GM12872 (cell line): ENCODE measurements around the gene TMEM72.

Experiments used
- TF ChIP-seq, protein P1 (sequence below): IDR thresholded peaks from 3 replicates; pipeline ENCODE4 v1.5.1; 2011; ENCODE audit warnings: low read depth, mild to moderate bottlenecking, low read length, moderate library complexity; ENCODE audit not compliant: insufficient read depth

The TMEM72 gene

DNA sequence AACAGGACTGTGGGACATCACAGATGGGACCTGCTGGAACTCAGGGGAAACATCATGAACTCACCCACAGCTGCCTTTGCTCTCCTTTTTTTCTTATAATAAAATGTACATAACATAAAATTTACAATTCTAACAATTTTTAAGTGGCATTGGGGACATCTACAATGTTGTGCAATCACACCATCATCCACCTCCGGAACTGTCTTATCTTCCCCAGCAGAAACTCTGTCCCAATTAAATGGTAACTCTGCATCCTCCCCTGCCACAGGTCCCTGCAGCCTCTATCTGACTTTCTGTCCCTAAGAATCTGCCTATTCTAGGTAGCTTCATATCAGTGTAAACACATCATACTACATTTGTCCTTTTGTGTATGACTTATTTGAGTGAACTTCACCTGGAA is 19.4 kb upstream of the TMEM72 start:
- TF ChIP-seq, protein P1, sequence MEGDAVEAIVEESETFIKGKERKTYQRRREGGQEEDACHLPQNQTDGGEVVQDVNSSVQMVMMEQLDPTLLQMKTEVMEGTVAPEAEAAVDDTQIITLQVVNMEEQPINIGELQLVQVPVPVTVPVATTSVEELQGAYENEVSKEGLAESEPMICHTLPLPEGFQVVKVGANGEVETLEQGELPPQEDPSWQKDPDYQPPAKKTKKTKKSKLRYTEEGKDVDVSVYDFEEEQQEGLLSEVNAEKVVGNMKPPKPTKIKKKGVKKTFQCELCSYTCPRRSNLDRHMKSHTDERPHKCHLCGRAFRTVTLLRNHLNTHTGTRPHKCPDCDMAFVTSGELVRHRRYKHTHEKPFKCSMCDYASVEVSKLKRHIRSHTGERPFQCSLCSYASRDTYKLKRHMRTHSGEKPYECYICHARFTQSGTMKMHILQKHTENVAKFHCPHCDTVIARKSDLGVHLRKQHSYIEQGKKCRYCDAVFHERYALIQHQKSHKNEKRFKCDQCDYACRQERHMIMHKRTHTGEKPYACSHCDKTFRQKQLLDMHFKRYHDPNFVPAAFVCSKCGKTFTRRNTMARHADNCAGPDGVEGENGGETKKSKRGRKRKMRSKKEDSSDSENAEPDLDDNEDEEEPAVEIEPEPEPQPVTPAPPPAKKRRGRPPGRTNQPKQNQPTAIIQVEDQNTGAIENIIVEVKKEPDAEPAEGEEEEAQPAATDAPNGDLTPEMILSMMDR, result no peak

DNA sequence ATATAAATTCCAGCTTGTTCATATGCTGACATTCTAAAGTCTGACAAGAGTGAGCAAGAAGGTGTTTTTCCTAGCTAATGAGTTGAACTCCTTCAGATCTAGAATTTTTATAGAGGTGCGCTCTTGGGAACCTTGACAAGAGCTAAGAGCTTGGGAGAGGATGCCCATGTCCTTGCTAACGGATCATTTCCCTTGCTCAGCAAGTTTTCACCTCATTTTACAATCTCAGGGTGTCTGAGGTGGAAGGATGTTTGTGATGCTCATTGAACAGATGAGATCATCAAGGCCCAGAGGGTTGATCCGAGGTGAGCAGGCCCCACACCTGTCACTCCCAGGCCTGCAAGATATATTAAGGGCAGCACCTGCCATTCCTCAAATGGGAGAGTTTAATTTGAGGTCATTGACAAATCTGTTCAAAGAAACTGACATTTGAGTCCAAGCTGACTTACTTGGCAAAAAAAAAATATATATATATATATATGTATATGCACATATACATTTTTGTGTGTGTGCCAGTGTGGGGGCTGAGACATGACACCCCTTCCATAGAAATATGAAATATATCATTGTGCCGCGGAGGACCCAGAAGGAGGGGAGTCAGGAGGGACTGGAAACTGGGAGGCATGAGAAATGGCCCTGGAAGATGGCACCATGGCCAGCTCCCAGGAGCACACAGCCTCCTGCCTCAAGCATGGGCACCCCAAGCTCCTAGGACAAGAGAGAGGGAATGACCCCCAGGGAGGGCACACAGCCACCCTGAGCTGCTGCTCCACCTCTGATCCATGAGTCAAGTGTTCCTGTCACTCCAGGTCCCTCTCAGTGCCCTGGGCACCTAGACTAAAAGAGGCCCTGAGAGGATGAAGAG is 17.3 kb upstream of the TMEM72 start:
- TF ChIP-seq, protein P1, result no peak

DNA sequence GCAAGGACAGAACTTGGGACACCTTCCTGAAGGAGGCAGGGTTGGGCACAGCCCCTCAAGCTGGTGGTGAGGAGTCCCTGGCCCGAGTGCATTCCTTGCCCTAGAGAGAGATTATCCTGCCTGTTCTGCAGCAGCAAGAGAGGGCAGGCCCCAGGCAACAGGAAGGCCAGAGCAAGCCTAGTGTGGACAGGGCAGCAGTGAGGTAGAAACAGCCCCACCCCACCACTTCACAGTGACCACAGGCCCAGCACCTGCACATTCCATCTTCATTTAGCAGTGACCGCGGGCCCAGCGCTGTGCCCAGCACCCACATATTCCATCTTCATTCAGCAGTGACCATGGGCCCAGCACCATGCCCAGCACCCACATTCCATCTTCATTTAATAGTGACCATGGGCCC is 16.4 kb upstream of the TMEM72 start:
- TF ChIP-seq, protein P1, result no peak

DNA sequence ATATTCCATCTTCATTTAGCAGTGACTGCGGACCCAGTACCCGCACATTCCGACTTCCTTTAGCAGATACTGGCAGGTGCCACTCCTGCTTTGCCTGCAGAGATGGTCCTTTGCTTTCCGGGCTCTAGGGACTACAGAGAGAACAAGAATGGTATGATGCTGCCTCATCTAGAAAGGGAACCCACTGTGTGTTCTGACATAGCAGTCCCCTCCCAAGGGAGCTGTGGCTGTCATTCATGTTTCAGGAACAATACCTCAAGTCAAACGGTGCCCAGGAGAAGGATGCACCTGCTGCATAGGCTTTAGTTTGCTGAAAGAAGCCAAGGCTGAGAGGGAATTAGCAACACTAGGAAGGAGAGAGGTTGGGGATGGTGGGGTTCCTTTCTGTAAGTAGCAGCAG is 15.9 kb upstream of the TMEM72 start:
- TF ChIP-seq, protein P1, result no peak

DNA sequence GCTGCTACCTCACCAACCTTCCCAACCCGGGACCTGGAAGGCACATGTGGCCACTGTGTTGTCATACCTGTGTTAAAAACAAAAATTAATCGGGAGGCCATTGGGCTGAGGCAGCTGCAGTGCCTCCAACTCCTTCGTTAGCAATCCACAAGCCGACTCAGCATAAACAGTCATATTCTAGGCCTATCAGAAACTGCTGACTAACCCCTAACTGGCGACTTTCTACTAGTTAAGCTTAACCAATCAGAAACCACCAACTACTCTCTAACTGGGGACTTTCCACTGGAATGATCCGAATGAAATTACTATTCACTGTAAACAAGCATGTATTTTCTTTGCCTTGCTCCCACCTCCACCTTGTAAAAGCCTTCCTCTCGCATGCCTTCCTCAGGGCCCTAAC is 14.1 kb upstream of the TMEM72 start:
- TF ChIP-seq, protein P1, result no peak

DNA sequence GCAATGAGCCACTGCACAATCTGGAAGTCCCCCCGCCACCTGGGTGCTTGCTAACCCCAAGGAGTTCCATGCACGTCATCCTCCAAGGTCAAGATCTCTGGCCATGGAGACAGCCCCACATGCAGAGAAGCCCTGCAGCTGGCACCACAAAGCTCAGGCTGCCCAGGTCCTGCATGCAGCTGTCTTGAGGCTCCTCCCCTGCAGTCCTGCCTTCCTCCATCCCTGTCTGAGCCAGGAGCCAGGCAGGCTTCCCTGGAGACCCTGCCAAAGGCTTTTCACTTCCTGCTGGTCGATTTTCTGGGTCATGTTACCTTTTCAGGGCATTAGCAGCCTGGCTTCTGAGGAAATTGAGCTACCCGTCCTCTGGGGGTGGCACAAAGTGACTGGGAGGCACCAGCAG is 12.5 kb upstream of the TMEM72 start:
- TF ChIP-seq, protein P1, result no peak

DNA sequence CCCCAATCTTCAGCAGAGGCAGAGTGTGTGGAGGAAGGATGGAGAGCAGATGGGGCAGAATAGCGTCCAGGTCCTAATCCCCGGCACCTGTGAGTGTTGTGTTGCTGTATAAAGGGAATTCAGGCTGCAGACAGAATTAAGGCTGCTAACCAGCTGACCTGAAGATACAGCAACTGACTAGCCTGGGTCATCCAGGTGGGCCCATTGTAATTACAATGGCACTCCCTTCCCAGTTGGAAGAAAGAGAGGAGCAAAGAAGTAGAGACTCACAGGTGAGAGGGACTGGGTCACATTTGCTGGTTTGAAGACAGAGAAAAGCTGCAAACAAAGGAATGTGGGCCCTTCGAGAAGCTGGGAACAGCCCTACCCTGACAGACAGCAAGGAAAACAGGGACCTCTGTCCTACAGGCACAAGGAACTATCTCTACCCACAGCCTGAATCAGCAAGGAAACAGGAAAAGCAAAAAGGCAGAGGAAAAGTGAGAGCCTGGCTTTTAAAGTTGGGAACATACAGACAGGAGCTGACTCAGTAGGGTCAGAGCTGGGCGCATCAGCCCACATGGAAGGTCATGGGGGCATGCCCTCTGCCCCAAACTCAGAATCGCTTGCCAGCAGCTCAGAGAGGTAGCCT is 11.6 kb upstream of the TMEM72 start:
- TF ChIP-seq, protein P1, result no peak
